Stimulated activated CD8-positive, alpha-beta memory T cell treated with anti-CD3 and anti-CD28 coated beads, Interleukin-4, amount 100 ng/mL, for 1 hour (primary cell): Measurements from ENCODE around the gene PLA2G4B.

Experiments used
- DNase-seq, 2 donors: peaks; one replicate each; pipeline ENCODE4 v3.0.0-alpha.2; 2020; ENCODE audit warnings: low read depth in 2 of 2, low spot score in 1 of 2

PLA2G4B gene

GRCh38 chr15:41838400-41838897 lies at the start of gene PLA2G4B:
TSS of gene PLA2G4B (plus strand) at chr15:41838847. CDS start at chr15:41838914, 67 bp downstream.
- DNase-seq = no peak

GRCh38 chr15:41789236-41789635 lies 49.4 kb upstream of the PLA2G4B start:
- DNase-seq = no peak

- no peak for DNase-seq
Observed at GRCh38 chr15:41789662-41790061, 49.0 kb upstream of the PLA2G4B start.

- no peak for DNase-seq
Observed at GRCh38 chr15:41790169-41790568, 48.5 kb upstream of the PLA2G4B start.

- no peak for DNase-seq
Observed at GRCh38 chr15:41790756-41791546, 47.7 kb upstream of the PLA2G4B start.

- no peak for DNase-seq
Observed at GRCh38 chr15:41791547-41791937, 47.1 kb upstream of the PLA2G4B start.

GRCh38 chr15:41792000-41792637 lies 46.5 kb upstream of the PLA2G4B start:
- no peak for DNase-seq

- DNase-seq = no peak
Observed at GRCh38 chr15:41794081-41794480, 44.6 kb upstream of the PLA2G4B start.

GRCh38 chr15:41795996-41796856 lies 42.4 kb upstream of the PLA2G4B start:
- DNase-seq = no peak

- no peak for DNase-seq
Observed at GRCh38 chr15:41797201-41797944, 41.3 kb upstream of the PLA2G4B start.

GRCh38 chr15:41798607-41799487 lies 39.8 kb upstream of the PLA2G4B start:
- DNase-seq = no peak

GRCh38 chr15:41799488-41799805 lies 39.2 kb upstream of the PLA2G4B start:
- no peak for DNase-seq

- DNase-seq = no peak
Observed at GRCh38 chr15:41801185-41801584, 37.5 kb upstream of the PLA2G4B start.

- no peak for DNase-seq
Observed at GRCh38 chr15:41801850-41802455, 36.7 kb upstream of the PLA2G4B start.

GRCh38 chr15:41804361-41804760 lies 34.3 kb upstream of the PLA2G4B start:
- DNase-seq = no peak

GRCh38 chr15:41804916-41805666 lies 33.6 kb upstream of the PLA2G4B start:
- no peak for DNase-seq

GRCh38 chr15:41805711-41806110 lies 32.9 kb upstream of the PLA2G4B start:
- DNase-seq = no peak

GRCh38 chr15:41806291-41807181 lies 32.1 kb upstream of the PLA2G4B start:
- no peak for DNase-seq
